A673 (cell line): ENCODE results near the gene EPO. TPM values are rescaled to one million over a fixed set of nuclear protein-coding genes. Genes with fewer than 3 reads are reported as not detected.

Source experiments
- BruUV-seq: library from RNA; stranded (reverse); fragments of 400-500 nt; replicated peaks from 2 replicates; lab custom pipeline; 2021; lab: Mats Ljungman, UMichigan
- CTCF ChIA-PET: fragments of 300-600 bp; sonication (Branson Sonifier 250); formaldehyde crosslinking; loops from one replicate; lab custom pipeline; 2022; ENCODE audit warnings: antibody characterized with exemption; lab: Charles Lee
- POLR2A ChIA-PET: fragments of 300-600 bp; sonication (Branson Sonifier 250); formaldehyde crosslinking; loops from one replicate; lab custom pipeline; 2022; ENCODE audit warnings: antibody characterized with exemption; ENCODE audit not compliant: low non-redundant PET; lab: Charles Lee
- DNase-seq: peaks from one replicate; pipeline ENCODE4 v3.0.0-alpha.2; 2015; ENCODE audit warnings: low spot score
- H3K27ac ChIP-seq: fragments of 200-600 bp; sonication (generic); 2 replicates; pipeline ENCODE4 v1.5.1; 2016; ENCODE audit warnings: mixed run types, low read depth, mild to moderate bottlenecking, mixed read lengths, antibody characterized with exemption, low read length; ENCODE audit not compliant: poor library complexity, severe bottlenecking
- H3K27me3 ChIP-seq: fragments of 200-600 bp; sonication (generic); replicated peaks from 2 replicates; pipeline ENCODE4 v1.6.1; 2017; ENCODE audit warnings: mixed run types, low read depth, mild to moderate bottlenecking, mixed read lengths, antibody characterized with exemption, low read length; ENCODE audit not compliant: insufficient read depth, poor library complexity
- H3K36me3 ChIP-seq: fragments of 200-600 bp; sonication (generic); 2 replicates; pipeline ENCODE4 v1.6.1; 2016; ENCODE audit warnings: mixed run types, mild to moderate bottlenecking, mixed read lengths, antibody characterized with exemption, low read length; ENCODE audit not compliant: insufficient read depth, poor library complexity, severe bottlenecking
- H3K4me1 ChIP-seq: fragments of 200-600 bp; sonication (generic); 2 replicates; pipeline ENCODE4 v1.6.1; 2017; ENCODE audit warnings: mixed run types, mild to moderate bottlenecking, mixed read lengths, antibody characterized with exemption, low read length; ENCODE audit not compliant: insufficient read depth, poor library complexity, severe bottlenecking
- H3K4me3 ChIP-seq: fragments of 200-600 bp; sonication (generic); 2 replicates; pipeline ENCODE4 v1.5.1; 2016; ENCODE audit warnings: low read depth, mixed run types, mild to moderate bottlenecking, mixed read lengths, low read length; ENCODE audit not compliant: poor library complexity, severe bottlenecking
- H3K9me3 ChIP-seq: fragments of 200-600 bp; sonication (generic); 2 replicates; pipeline ENCODE4 v1.6.1; 2016; ENCODE audit warnings: mixed run types, low read depth, mild to moderate bottlenecking, mixed read lengths, antibody characterized with exemption, low read length; ENCODE audit not compliant: poor library complexity, severe bottlenecking
- EZH2 ChIP-seq: fragments of 200-600 bp; sonication (generic); IDR thresholded peaks from 2 replicates; pipeline ENCODE4 v1.6.1; 2017; ENCODE audit warnings: borderline replicate concordance, low read depth, mild to moderate bottlenecking, mixed read lengths, antibody characterized with exemption, low read length; ENCODE audit not compliant: poor library complexity, severe bottlenecking
- intact Hi-C: fragments of 100-400 bp; cut with micrococcal nuclease; formaldehyde crosslinking; loops from one replicate; pipeline ENCODE4 v1.10.0; 2022; ENCODE audit not compliant: unreplicated experiment
- total RNA-seq: library from RNA; stranded (reverse); gene quantifications from 2 replicates; pipeline ENCODE4 v1.2.3, GENCODE V29; 2021
- TF ChIP-seq, protein P1 (sequence below): fragments of 300-800, 200-600 bp; sonication (generic); conservative IDR thresholded peaks from 2 replicates; pipeline ENCODE4 v1.5.1; 2017; ENCODE audit warnings: low read depth, mild to moderate bottlenecking, antibody characterized with exemption, low read length, moderate library complexity, mixed read lengths

The EPO gene
- total RNA-seq, 1 experiment from 2014 or later = 0.21 TPM

DNA sequence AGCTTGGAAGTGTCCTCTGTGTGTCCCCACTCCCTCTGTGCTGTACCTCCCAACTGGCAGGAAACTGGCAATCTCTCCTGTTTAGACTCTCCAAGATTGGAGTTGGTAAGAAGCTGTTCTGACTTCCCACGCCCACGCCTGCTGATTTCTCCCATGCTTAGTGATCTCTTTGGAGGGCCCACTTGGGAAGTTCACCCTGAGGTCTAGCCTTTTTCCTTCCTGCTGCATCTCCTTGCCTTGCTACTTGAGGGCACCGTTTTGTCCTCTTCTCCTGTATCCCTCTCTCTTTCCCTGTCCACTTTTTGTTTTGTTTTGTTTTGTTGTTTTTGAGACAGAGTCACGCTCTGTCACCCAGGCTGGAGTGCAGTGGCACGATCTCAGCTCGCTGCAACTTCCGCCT is 48.5 kb downstream of the EPO start:
- Histone ChIP-seq H3K27ac (no peak overlapping the region), H3K27me3 (no peaks in the 10 kb centered on the region), H3K4me1 (no peaks in the 10 kb centered on the region), H3K36me3 (no peaks in the 10 kb centered on the region), H3K4me3 (no peak overlapping the region), H3K9me3 (no peaks in the 10 kb centered on the region)
- BruUV-seq = no TSS peak
- POLR2A ChIA-PET = no interaction called here
- TF ChIP-seq, protein P1, sequence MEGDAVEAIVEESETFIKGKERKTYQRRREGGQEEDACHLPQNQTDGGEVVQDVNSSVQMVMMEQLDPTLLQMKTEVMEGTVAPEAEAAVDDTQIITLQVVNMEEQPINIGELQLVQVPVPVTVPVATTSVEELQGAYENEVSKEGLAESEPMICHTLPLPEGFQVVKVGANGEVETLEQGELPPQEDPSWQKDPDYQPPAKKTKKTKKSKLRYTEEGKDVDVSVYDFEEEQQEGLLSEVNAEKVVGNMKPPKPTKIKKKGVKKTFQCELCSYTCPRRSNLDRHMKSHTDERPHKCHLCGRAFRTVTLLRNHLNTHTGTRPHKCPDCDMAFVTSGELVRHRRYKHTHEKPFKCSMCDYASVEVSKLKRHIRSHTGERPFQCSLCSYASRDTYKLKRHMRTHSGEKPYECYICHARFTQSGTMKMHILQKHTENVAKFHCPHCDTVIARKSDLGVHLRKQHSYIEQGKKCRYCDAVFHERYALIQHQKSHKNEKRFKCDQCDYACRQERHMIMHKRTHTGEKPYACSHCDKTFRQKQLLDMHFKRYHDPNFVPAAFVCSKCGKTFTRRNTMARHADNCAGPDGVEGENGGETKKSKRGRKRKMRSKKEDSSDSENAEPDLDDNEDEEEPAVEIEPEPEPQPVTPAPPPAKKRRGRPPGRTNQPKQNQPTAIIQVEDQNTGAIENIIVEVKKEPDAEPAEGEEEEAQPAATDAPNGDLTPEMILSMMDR = no peak
- TF ChIP-seq EZH2 = no peak
- no peak for DNase-seq
- CTCF ChIA-PET = no interaction called here
- intact Hi-C loops = no loop called here

Other genes starting within 250 kb of the EPO start
- gene TSC22D4, start 241.3 kb upstream of the EPO start, total RNA-seq = 69.0 and 71.0 TPM in 2 replicates
- 1.3 and 3.2 TPM in 2 replicates for gene NYAP1, start 236.5 kb upstream of the EPO start, total RNA-seq
- 12.8 and 15.3 TPM in 2 replicates for gene AGFG2, start 181.3 kb upstream of the EPO start, total RNA-seq
- gene SAP25, start 146.6 kb upstream of the EPO start, total RNA-seq = 1.7 and 2.8 TPM in 2 replicates
- 42.4 and 50.4 TPM in 2 replicates for gene LRCH4, start 134.3 kb upstream of the EPO start, total RNA-seq
- gene FBXO24, start 134.1 kb upstream of the EPO start, total RNA-seq = 0.44 and 0.75 TPM in 2 replicates
- 45.0 and 70.1 TPM in 2 replicates for gene PCOLCE, start 118.1 kb upstream of the EPO start, total RNA-seq
- gene MOSPD3, start 107.9 kb upstream of the EPO start, total RNA-seq = 17.3 and 24.8 TPM in 2 replicates
- 1.4 and 2.0 TPM in 2 replicates for gene TFR2, start 78.9 kb upstream of the EPO start, total RNA-seq
- gene ACTL6B, start 64.0 kb upstream of the EPO start, total RNA-seq = 0.31 TPM in 1 of 2 replicates, not detected in the other
- gene GNB2, start 46.7 kb upstream of the EPO start, total RNA-seq = 225 and 243 TPM in 2 replicates
- 47.4 and 51.9 TPM in 2 replicates for gene GIGYF1, start 26.2 kb upstream of the EPO start, total RNA-seq
- gene POP7, start 14.3 kb upstream of the EPO start, total RNA-seq = 68.8 and 72.6 TPM in 2 replicates
- not detected in 2 replicates for gene ZAN, start 13.1 kb downstream of the EPO start, total RNA-seq
- 90.4 and 92.6 TPM in 2 replicates for gene EPHB4, start 107.1 kb downstream of the EPO start, total RNA-seq
- gene SLC12A9, start 132.2 kb downstream of the EPO start, total RNA-seq = 23.8 and 26.1 TPM in 2 replicates
- gene TRIP6, start 146.9 kb downstream of the EPO start, total RNA-seq = 114 and 140 TPM in 2 replicates
- 257 and 277 TPM in 2 replicates for gene SRRT, start 154.6 kb downstream of the EPO start, total RNA-seq
- 4.7 and 5.0 TPM in 2 replicates for gene UFSP1, start 169.2 kb downstream of the EPO start, total RNA-seq
- 0.52 and 0.87 TPM in 2 replicates for gene ACHE, start 175.4 kb downstream of the EPO start, total RNA-seq
- 1.7 and 2.0 TPM in 2 replicates for gene MUC3A, start 229.1 kb downstream of the EPO start, total RNA-seq
- gene MUC12, start 249.1 kb downstream of the EPO start, total RNA-seq = 0.67 and 0.94 TPM in 2 replicates